RWPE1 (cell line): ENCODE results near the gene PCSK7.
A peak's percentile ranks its signal among the peaks of the same experiment; 100 is the strongest.

ENCODE experiments used
- CTCF ChIA-PET: fragments of 350-600 bp; sonication (Branson Sonifier 250); formaldehyde crosslinking; extraction: SDS; loops from one replicate; lab custom pipeline; 2021; lab: Yijun Ruan, JAX
- POLR2A ChIA-PET: fragments of 400-600 bp; formaldehyde crosslinking; extraction: SDS; loops from one replicate; lab custom pipeline; 2020; ENCODE audit warnings: antibody characterized with exemption; ENCODE audit not compliant: low non-redundant PET; lab: Yijun Ruan, JAX
- DNase-seq: peaks from one replicate; pipeline ENCODE4 v3.0.0; 2012; ENCODE audit warnings: low spot score
- H3K27ac ChIP-seq: fragments of 450-650 bp; 2 replicates; pipeline ENCODE4 v1.5.1; 2017
- CTCF ChIP-seq: fragments of 450-650 bp; conservative IDR thresholded peaks from 2 replicates; pipeline ENCODE4 v1.5.1; 2017; ENCODE audit warnings: low read depth, mild to moderate bottlenecking

Gene PCSK7

GRCh38 chr11:117177534-117178209 is 54.2 kb downstream of the PCSK7 start:
- H3K27ac ChIP-seq = peak overlapping the region; percentile 78
- no peak for DNase-seq
- no peak for TF ChIP-seq CTCF
- POLR2A ChIA-PET = no interaction called here
- CTCF ChIA-PET = no interaction called here

GRCh38 chr11:117176186-117176585 is 55.7 kb downstream of the PCSK7 start:
- no peak for TF ChIP-seq CTCF
- DNase-seq = no peak
- H3K27ac ChIP-seq = no peak overlapping the region
- ChIA-PET POLR2A (no interaction called here), CTCF (no interaction called here)

GRCh38 chr11:117175781-117176180 is 56.1 kb downstream of the PCSK7 start:
- no peak for TF ChIP-seq CTCF
- CTCF ChIA-PET = no interaction called here
- POLR2A ChIA-PET = no interaction called here
- peak overlapping the region; percentile 39; the same call in 1 of the 2 replicates for H3K27ac ChIP-seq
- no peak for DNase-seq

GRCh38 chr11:117175104-117175503 is 56.8 kb downstream of the PCSK7 start:
- peak overlapping the region; percentile 39 for H3K27ac ChIP-seq
- no peak for DNase-seq
- ChIA-PET CTCF (interaction anchor here (1.1 kb wide), 1 partner anchor 57 kb away, joined by 3 read pairs; the partner anchor contains the start of gene PCSK7), POLR2A (no interaction called here)
- TF ChIP-seq CTCF = no peak

- ChIA-PET CTCF (interaction anchor here (0.9 to 1.3 kb wide), 3 partner anchors 14 to 29 kb away, joined by 4 to 6 read pairs (median 4); partner anchors contain the start of gene PAFAH1B2), POLR2A (no interaction called here)
- no peak for TF ChIP-seq CTCF
- H3K27ac ChIP-seq = peak overlapping the region; percentile 29; the same call in 1 of the 2 replicates
- no peak for DNase-seq
Observed at GRCh38 chr11:117172724-117173421, 59.0 kb downstream of the PCSK7 start.

GRCh38 chr11:117171404-117172061 is 60.3 kb downstream of the PCSK7 start:
- no peak for DNase-seq
- ChIA-PET POLR2A (interaction anchor here (0.6 kb wide), 1 partner anchor 8 kb away, joined by 3 read pairs; no protein-coding TSS in a partner anchor), CTCF (interaction anchor here (0.6 to 1.3 kb wide), 2 partner anchors 28 to 439 kb away, joined by 4 read pairs; partner anchors contain the start of gene PAFAH1B2)
- TF ChIP-seq CTCF = no peak
- no peak overlapping the region for H3K27ac ChIP-seq
